ENCODE results near the gene TUBB2A. TPM values are rescaled to one million over a fixed set of nuclear protein-coding genes. Genes with fewer than 3 reads are reported as not detected.

TUBB2A gene
- total RNA-seq, 4 donors from 2014 or later, result 90.1 to 181 (median 146) TPM

- no peak overlapping the region for H3K27ac ChIP-seq (replicated peaks in 1 of 4)
- DNase-seq (ENCODE audit: extremely low spot score), result no peak
- no peaks in the 10 kb centered on the region for H3K27me3 ChIP-seq
- no peak overlapping the region for H3K4me3 ChIP-seq
- peaks cover 0 to 18% (median 16%) of the 10 kb centered on the region in 4 donors for H3K4me1 ChIP-seq
- H3K36me3 ChIP-seq, result peaks cover 18 to 55% (median 33%) of the 10 kb centered on the region in 4 donors
- intact Hi-C loops (cut with DNase I), result no loop called here
- WGBS, result 93% methylated on average over 3 of the region's 3 CpGs
- no peak for TF ChIP-seq CTCF (IDR thresholded peaks at IDR 0.05)
- TF ChIP-seq POLR2A (IDR thresholded peaks at IDR 0.05; ENCODE audit: low read depth), result no peak
- TF ChIP-seq POLR2AphosphoS5 (IDR thresholded peaks at IDR 0.05), result no peak
- TF ChIP-seq EP300 (IDR thresholded peaks at IDR 0.05), result no peak
- no peaks in the 10 kb centered on the region for H3K9me3 ChIP-seq
Measured at GRCh38 chr6:3152689-3153088, 4.7 kb downstream of the TUBB2A start.

- no peak overlapping the region for H3K27ac ChIP-seq (replicated peaks in 1 of 4)
- WGBS, result 66% methylated on average over 5 of the region's 5 CpGs
Measured at GRCh38 chr6:3151691-3152090, 5.7 kb downstream of the TUBB2A start.

GRCh38 chr6:3147914-3148757 is 9.2 kb downstream of the TUBB2A start:
- 94% methylated on average over 5 of the region's 6 CpGs for WGBS
- no peak overlapping the region for H3K27ac ChIP-seq (replicated peaks in 1 of 4)
- no peaks in the 10 kb centered on the region for H3K27me3 ChIP-seq
- H3K4me1 ChIP-seq, result no peaks in the 10 kb centered on the region
- peaks cover 16 to 60% (median 39%) of the 10 kb centered on the region in 4 donors for H3K36me3 ChIP-seq
- TF ChIP-seq POLR2A (IDR thresholded peaks at IDR 0.05; ENCODE audit: low read depth) (no peak), CTCF (IDR thresholded peaks at IDR 0.05) (no peak), EP300 (IDR thresholded peaks at IDR 0.05) (no peak), POLR2AphosphoS5 (IDR thresholded peaks at IDR 0.05) (no peak)
- no peak for DNase-seq (ENCODE audit: extremely low spot score)
- intact Hi-C loops (cut with DNase I), result no loop called here
- no peaks in the 10 kb centered on the region for H3K9me3 ChIP-seq
- no peak overlapping the region for H3K4me3 ChIP-seq

More at GRCh38 chr6:3151691-3152090, 5.7 kb downstream of the TUBB2A start:
- H3K4me3 ChIP-seq, result no peak overlapping the region
- no peak for TF ChIP-seq POLR2AphosphoS5 (IDR thresholded peaks at IDR 0.05)
- no peak for TF ChIP-seq CTCF (IDR thresholded peaks at IDR 0.05)
- no peak for TF ChIP-seq POLR2A (IDR thresholded peaks at IDR 0.05; ENCODE audit: low read depth)
- DNase-seq (ENCODE audit: extremely low spot score), result no peak
- no peaks in the 10 kb centered on the region for H3K27me3 ChIP-seq
- intact Hi-C loops (cut with DNase I), result no loop called here
- H3K9me3 ChIP-seq, result no peaks in the 10 kb centered on the region
- peaks cover 0 to 17% (median 15%) of the 10 kb centered on the region in 4 donors for H3K4me1 ChIP-seq
- H3K36me3 ChIP-seq, result peaks cover 18 to 62% (median 39%) of the 10 kb centered on the region in 4 donors

- Histone ChIP-seq H3K4me3 (no peak overlapping the region), H3K36me3 (peaks cover 5 to 74% (median 58%) of the 10 kb centered on the region in 4 donors), H3K9me3 (no peaks in the 10 kb centered on the region), H3K27me3 (no peaks in the 10 kb centered on the region), H3K27ac (replicated peaks in 1 of 4) (no peak overlapping the region), H3K4me1 (peaks cover 0 to 4% (median 2%) of the 10 kb centered on the region in 4 donors)
- intact Hi-C loops (cut with DNase I), result no loop called here
- TF ChIP-seq POLR2AphosphoS5 (IDR thresholded peaks at IDR 0.05), result no peak
- TF ChIP-seq CTCF (IDR thresholded peaks at IDR 0.05), result no peak
- no peak for TF ChIP-seq EP300 (IDR thresholded peaks at IDR 0.05)
- TF ChIP-seq POLR2A (IDR thresholded peaks at IDR 0.05; ENCODE audit: low read depth), result no peak
- DNase-seq (ENCODE audit: extremely low spot score), result no peak
- 80% methylated on average over 8 of the region's 8 CpGs for WGBS
Measured at GRCh38 chr6:3144571-3144970, 12.8 kb downstream of the TUBB2A start.
